Vagina (tissue), 2 donors: ENCODE measurements around the gene DHDDS.

ENCODE experiments used
- POLR2A ChIP-seq, 2 donors: fragments of 450-650 bp; IDR thresholded peaks; one replicate each; pipeline ENCODE4 v1.6.1; 2017; ENCODE audit warnings: antibody characterized with exemption in 2 of 2, mild to moderate bottlenecking in 2 of 2, moderate library complexity in 2 of 2
- POLR2AphosphoS5 ChIP-seq, 2 donors: sonication (generic); formaldehyde crosslinking; IDR thresholded peaks; one replicate each; pipeline ENCODE4 v1.9.0; 2017; ENCODE audit warnings: antibody characterized with exemption in 2 of 2, mild to moderate bottlenecking in 2 of 2, low read depth in 1 of 2; ENCODE audit not compliant: insufficient read depth in 1 of 2
- TF ChIP-seq, protein P1 (sequence below), 3 experiments: fragments of 450-650 bp in 2 of 3; fragments of 200-600 bp in 1 of 3; sonication (generic) in 1 of 3; IDR thresholded peaks; one replicate each; pipeline ENCODE4 v1.5.1; 2017 to 2019; ENCODE audit warnings: antibody characterized with exemption in 3 of 3, mild to moderate bottlenecking in 2 of 3, moderate library complexity in 2 of 3

DNA sequence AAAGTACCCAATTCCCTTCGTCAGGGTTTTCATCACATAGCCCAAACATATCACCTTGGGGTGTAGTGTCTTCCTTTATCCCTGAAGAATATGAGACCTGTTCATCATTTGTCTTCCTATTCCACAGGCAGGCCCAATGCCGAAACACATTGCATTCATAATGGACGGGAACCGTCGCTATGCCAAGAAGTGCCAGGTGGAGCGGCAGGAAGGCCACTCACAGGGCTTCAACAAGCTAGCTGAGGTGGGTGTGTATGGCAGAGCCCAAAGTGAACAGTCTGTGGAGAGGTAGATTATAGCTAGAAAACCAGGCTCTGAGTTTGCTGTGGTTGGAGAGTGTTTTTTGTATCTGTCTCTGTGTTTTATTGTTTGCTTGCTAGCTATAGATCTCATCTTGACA lies 5.9 kb downstream of the DHDDS start:
- no peak for TF ChIP-seq POLR2A (IDR thresholded peaks at IDR 0.05)
- TF ChIP-seq, protein P1, sequence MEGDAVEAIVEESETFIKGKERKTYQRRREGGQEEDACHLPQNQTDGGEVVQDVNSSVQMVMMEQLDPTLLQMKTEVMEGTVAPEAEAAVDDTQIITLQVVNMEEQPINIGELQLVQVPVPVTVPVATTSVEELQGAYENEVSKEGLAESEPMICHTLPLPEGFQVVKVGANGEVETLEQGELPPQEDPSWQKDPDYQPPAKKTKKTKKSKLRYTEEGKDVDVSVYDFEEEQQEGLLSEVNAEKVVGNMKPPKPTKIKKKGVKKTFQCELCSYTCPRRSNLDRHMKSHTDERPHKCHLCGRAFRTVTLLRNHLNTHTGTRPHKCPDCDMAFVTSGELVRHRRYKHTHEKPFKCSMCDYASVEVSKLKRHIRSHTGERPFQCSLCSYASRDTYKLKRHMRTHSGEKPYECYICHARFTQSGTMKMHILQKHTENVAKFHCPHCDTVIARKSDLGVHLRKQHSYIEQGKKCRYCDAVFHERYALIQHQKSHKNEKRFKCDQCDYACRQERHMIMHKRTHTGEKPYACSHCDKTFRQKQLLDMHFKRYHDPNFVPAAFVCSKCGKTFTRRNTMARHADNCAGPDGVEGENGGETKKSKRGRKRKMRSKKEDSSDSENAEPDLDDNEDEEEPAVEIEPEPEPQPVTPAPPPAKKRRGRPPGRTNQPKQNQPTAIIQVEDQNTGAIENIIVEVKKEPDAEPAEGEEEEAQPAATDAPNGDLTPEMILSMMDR (IDR thresholded peaks at IDR 0.05), result no peak
- no peak for TF ChIP-seq POLR2AphosphoS5 (IDR thresholded peaks at IDR 0.05; ENCODE audit: insufficient read depth in 1 of 2, low read depth in 1 of 2)
